G401.6 (cell line): Measurements from ENCODE around the gene GID4.

Experiments
- FAIRE-seq: peaks from 2 replicates; lab custom pipeline; 2012; peaks lifted over from hg19 to GRCh38; lab: Jason Lieb, UNC

GID4 gene

DNA sequence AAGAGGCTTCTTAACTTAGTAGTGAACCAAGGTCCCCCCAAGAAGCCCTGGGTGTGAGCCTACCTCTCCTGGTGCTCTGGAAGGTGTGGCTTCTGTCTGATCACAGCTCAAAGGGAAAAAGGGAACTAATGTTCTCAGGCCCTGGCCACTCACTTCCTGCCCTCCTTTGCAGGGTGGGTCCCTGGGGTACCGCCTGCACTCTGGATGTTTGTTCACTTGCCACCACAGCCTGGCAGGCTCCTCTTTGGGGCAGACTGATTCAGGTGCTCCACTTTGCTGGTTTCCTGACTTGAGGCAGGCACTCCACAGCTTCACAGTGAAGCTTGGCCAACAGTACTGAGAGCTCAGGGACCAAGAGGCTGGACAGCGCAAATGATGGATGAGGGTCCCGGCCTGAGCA lies 63.4 kb downstream of the GID4 start:
- FAIRE-seq, result no peak

DNA sequence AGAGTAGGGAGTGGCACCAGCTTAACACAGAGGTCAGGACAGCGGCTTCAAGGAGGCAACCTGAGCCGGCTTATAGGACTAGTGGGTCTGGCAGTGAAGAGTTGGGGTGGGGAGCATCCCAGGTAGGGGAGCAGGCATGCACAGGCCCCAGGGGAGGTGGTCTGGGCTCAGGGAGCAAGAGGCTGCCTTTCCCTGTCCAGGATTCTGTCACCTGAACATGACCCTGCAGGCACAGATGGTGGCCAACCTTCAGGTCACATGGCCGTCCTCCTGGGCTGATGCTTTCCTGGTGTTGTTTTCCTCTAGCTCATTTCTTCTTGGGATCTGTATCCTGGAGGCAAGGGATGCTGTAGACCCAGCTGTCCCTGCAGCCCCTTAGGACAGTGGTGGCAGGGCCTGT lies 65.8 kb downstream of the GID4 start:
- FAIRE-seq, result no peak

DNA sequence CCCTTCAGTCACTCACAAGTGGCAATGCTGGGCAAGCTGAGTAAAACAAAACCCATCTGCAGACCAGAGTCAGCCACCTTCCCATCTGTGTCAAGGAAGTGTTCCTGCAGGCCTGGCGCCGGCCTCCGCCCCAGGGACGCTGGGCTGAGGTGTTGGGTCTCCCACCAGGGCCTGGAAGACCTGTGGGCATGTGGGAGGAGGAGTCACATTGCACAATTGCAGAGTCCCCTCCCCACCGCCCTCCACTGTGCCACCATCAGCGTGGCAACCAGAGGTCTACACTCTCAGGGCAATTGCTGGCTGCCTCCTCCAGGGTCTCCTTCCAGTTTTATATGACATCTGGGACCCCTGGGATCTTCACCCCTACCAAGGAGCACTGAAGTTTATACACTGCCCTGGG lies 66.4 kb downstream of the GID4 start:
- FAIRE-seq, result no peak

DNA sequence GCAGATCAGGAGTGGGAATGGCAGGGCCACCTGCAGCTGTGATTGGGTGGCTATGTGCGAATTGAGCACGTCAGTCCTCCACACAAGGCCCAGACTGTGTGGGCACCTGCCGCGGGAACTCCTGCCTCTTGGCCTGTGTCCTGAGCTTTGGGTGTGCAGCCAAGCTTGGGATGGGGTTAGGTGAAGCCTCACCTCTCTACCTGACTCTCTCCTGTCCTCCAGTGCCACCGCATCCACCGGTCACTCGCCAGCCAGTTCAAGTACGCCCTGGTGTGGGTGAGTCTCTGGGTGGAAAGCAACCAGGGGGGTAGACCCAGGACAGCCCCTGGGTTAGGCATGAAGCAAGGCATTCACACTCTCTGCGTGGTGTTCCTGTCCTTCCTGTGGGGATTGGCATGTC lies 67.0 kb downstream of the GID4 start:
- no peak for FAIRE-seq

DNA sequence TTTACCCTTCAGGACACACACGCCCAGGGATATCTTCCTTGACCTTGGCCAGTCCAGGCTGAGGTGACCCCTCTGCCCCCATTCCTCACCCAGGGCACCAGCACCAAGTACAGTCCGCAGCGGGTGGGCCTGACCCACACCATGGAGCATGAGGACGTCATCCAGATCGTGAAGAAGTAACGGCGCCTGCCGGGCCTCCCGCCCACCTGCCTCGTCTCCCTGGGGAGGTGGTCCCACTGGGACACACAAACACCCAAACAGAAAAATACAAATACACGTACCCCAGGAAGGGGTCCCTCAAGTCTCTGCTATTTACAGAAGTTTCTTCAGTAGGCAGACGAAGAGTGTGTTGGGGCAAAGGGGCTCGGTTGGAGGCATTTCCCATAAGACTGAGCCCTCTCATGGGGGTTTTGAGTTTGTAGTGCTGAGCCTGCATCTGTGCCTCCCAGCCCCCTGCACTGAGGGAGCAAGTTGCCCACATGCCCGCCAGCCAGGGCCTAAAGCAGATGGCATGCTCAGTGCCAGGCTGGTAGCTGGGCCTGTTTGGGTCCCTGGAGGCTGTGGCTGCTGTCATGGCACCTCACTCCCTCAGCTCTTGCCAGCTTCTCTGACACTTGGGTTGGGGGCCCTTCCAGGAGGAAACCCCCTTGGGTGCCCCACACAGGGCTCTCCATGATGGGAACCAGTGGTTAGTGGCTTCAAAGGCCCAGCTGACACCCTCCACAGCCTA lies 68.0 kb downstream of the GID4 start:
- FAIRE-seq, result no peak

DNA sequence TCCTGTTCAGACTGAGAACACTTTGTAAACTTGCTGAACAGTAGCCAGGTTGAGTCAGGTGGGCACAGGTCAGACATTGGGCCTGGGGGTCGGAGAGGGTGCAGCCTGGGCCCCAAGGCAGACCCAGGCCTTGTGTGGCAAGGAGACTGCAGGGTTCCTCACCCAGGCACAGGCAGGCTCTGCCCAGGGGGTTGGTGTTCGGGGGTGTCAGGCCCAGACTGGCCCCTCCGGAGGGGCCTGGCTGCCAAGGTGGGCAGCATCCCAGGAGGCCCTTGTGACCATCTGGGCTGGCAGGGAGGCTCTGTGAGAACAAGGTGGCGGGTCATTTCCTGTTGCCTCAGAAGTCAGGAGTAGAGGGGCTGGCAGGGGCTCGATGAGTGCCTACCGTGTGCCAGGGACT lies 68.8 kb downstream of the GID4 start:
- FAIRE-seq, result no peak

DNA sequence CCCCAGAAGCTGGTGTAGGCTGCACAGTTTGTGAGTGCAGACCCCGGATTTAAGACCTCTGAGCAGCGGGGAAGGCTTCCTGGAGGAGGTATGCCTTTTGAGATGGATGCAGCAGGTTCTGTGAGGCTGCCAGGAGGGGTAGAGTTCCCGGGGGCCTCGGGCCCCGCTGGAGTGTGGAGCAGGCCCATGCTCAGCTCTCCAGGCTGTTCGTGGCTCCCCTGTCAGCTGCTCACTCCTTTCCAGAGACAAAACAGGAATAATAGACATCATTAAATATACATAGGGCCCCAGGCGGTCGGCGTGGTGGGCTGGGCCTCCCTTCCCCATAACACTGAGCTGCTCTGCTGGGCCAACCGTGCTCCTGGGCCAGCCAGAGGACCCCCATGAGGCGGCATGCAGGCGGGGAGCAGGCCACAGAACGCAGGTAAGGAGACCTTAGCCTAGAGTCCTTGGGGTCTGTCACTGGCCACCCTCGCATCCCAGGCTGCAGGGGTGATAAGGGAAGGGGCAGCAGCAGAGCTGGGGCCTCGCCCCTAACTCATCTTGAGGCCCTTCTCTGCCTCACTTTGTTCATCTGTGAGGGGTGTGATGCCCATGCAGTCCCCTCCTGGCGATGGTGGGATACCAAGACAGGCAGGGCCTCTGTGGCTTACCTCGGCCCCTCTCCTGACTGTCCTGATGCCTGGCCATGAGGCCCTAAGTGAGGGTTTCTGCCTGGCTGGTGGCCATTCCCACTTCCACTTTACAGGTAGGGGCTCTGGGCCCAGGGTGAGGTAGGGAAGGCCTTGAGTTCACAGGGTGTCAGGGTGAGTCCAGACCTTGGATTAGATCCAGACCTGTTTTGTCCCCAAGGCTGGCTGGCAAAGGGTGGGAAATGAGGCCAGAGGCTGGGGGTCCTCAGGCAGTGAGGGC lies 69.4 kb downstream of the GID4 start, which contains the start of gene MYO15A:
Gene MYO15A (plus strand): TSS at position 356 of the 912 bp plus-strand sequence. CDS start 10,045 bp downstream, outside the sequence.
- no peak for FAIRE-seq

DNA sequence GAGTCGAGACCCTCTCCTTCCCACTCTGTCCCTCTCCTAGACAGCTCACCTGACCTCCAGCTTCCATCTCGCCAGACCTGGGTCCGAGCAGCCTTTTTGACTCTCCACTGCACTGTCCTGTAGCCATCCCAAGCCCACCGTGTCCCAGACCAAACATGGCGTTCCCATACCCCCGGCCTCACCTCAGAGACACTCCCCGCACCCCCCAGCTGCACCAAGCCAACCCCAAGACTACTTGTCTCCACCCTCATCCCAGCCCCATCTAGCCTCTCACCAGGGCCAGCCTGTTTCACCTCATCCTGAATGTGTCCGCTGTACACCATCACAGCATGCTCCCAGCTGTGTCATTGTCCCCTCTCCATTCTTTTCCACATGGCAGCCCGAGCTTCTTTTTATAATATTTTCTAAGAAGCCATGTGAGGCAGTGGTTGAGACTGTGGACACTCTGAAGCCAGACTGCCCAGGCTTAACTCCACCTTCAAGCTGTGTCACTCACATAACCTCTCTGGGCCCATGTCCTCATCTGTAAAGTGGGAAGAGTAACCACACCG lies 70.8 kb downstream of the GID4 start:
- FAIRE-seq, result no peak

DNA sequence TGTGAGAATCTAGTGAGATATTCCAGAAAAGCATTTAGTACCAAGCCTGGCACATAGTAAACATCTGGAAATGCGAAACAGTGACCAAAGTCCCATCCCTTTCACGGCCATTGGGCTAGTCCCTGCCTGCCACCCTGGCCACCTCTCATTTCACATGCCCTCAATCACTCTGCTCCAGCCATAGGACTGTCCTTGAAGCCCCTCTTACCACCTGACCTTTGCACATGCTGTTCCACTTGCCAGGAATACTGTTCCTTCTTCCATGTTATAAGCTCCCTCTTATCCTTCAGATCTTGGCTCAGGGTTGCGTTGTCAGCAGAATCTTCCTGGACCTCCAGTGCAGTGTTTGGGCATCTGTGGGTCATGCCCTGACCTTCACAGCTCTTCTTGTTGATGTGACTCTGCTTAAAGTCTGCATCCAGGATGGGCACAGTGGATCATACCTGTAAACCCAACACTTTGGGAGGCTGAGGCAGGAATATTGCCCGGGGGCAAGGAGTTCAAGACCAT lies 71.5 kb downstream of the GID4 start:
- no peak for FAIRE-seq

DNA sequence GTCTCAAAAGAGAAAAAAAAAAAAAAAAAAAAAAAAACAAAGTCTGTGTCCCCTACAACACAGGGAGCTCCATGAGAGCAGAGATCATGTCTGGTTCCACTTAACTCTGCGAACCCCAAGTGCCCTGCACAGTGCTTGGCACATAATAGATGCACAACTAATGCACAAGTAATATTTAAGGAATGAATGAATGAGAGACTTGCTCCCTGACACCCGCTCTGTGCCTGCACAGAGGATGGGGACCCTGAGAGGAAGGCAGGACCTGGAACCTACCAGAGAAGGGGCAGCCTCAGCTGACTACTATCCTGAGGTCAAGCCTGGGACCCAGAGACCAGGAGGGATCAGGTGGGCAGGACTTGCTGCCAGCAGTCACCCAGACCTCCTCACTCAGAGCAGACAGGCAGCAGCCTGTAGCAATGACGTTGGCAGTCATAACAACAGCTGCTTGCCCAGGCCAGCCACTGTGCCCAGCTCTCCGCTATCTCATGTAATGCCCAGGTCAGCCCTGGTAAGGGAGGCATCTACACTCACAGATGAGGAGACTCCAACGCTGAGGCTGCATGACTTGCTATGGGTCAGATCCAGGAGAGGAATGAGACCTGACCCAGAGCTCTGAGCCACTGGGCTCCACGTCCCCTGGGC lies 72.2 kb downstream of the GID4 start:
- FAIRE-seq, result no peak

DNA sequence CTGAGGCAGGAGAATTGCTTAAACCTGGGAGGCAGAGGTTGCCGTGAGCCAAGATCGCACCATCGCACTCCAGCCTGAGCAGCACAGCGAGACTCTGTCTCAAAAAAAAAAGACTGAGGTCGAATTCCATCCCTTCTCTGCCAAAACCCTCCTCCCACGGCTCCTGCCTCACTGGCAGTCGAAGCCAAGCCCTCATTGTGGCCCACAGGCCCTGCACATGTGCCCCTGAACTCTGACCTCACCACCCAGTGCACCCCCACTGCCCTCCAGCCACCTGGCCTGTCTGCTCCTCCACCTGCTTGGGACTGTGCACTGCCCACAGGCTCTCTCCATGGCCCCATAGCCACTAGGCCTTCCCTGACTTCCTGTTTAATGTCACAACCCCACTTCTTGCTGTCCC lies 76.3 kb downstream of the GID4 start:
- FAIRE-seq, result no peak

DNA sequence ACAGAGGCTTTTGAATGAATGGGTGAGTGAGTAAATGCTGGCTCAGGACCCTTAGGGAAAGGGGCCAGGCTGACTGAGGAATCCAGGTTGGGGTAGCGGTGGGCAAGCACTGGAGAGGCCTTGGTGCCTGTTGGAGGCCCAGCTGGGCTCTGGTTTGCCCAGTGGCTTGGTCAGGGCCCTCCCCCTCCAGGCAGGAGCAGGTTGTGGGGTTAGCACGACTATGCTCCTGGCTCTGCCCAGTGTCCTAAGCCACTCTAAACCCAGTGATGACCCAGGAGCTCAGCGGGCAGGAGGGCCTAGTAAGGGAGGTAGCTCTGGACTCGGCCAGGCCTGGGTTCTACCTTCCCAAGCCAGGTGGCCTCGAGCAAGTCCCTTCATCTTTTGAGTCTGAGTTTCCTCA lies 76.9 kb downstream of the GID4 start:
- FAIRE-seq, result no peak

DNA sequence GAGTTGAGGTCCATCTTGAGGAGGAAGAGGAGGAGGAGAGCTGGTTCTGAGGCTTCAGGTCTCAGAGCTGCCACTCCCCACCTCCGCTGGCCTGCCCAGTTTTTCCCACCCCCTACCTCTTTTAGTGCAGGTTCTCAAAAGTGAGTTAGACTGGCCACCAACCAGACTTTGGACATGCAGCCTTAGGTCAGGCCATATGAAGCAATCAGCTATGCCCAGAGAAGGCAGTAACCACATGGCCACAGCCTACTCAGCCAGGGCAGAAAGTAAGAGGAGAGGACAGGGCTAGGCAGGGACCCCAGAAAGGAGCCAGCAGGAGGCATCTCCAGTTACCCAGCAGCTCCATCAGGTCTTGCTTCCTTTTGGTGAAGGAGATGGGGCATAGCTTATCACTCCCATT lies 78.3 kb downstream of the GID4 start:
- no peak for FAIRE-seq
